SK-N-SH treated with all-trans-retinoic acid at 6 μM for 48 hours (cell line): ENCODE data around the gene TTC28.

Source experiments
- ATAC-seq: fragments of 200-7000 bp; cut with Tn5 transposase; 3 replicates; pipeline ENCODE4 v1.9.1; 2020; ENCODE audit warnings: mild to moderate bottlenecking, moderate library complexity
- ARNTL ChIP-seq: fragments of 450-650 bp; formaldehyde crosslinking; IDR thresholded peaks from 2 replicates; pipeline ENCODE4 v1.5.0; 2020; ENCODE audit warnings: low read depth, mild to moderate bottlenecking, moderate library complexity, borderline replicate concordance
- BACH2 ChIP-seq: fragments of 250-450 bp; sonication (Bioruptor Pico); IDR thresholded peaks from 2 replicates; pipeline ENCODE4 v1.9.0; 2021; ENCODE audit warnings: mild to moderate bottlenecking, borderline replicate concordance
- CREB5 ChIP-seq: fragments of 250-450 bp; sonication (Bioruptor Pico); IDR thresholded peaks from 2 replicates; pipeline ENCODE4 v1.5.1; 2020; ENCODE audit warnings: low read depth, mild to moderate bottlenecking, moderate library complexity
- CSDC2 ChIP-seq: fragments of 250-450 bp; sonication (Bioruptor Pico); IDR thresholded peaks from 2 replicates; pipeline ENCODE4 v1.5.0; 2020; ENCODE audit warnings: mild to moderate bottlenecking, moderate library complexity
- CSRNP3 ChIP-seq: fragments of 250-450 bp; sonication (Bioruptor Pico); IDR thresholded peaks from 2 replicates; pipeline ENCODE4 v1.5.1; 2021; ENCODE audit warnings: mild to moderate bottlenecking, moderate library complexity
- ESRRG ChIP-seq: fragments of 250-450 bp; sonication (Bioruptor Pico); IDR thresholded peaks from 2 replicates; pipeline ENCODE4 v1.6.1; 2021; ENCODE audit warnings: mild to moderate bottlenecking
- GLIS3 ChIP-seq: fragments of 250-450 bp; sonication (Bioruptor Pico); IDR thresholded peaks from 2 replicates; pipeline ENCODE4 v1.5.0; 2020; ENCODE audit warnings: mild to moderate bottlenecking, moderate library complexity
- ISL1 ChIP-seq: fragments of 250-450 bp; sonication (Bioruptor Pico); IDR thresholded peaks from 2 replicates; pipeline ENCODE4 v2.1.2; 2022; ENCODE audit warnings: mild to moderate bottlenecking, moderate library complexity
- OSR1 ChIP-seq: fragments of 250-450 bp; sonication (Bioruptor Pico); IDR thresholded peaks from 2 replicates; pipeline ENCODE4 v1.8.0; 2022; ENCODE audit warnings: moderate library complexity, mild to moderate bottlenecking, inconsistent platforms
- PATZ1 ChIP-seq: fragments of 250-450 bp; sonication (Bioruptor Pico); IDR thresholded peaks from 2 replicates; pipeline ENCODE4 v1.8.0; 2020; ENCODE audit warnings: mild to moderate bottlenecking, moderate library complexity, borderline replicate concordance
- POU6F1 ChIP-seq: fragments of 250-450 bp; sonication (Bioruptor Pico); IDR thresholded peaks from 2 replicates; pipeline ENCODE4 v1.8.0; 2021; ENCODE audit warnings: low read depth, mild to moderate bottlenecking, moderate library complexity, borderline replicate concordance
- PPARA ChIP-seq: fragments of 250-450 bp; sonication (Bioruptor Pico); IDR thresholded peaks from 2 replicates; pipeline ENCODE4 v1.5.0; 2020; ENCODE audit warnings: mild to moderate bottlenecking, borderline replicate concordance
- RARB ChIP-seq: fragments of 250-450 bp; sonication (Bioruptor Pico); IDR thresholded peaks from 2 replicates; pipeline ENCODE4 v1.8.0; 2021; ENCODE audit warnings: mild to moderate bottlenecking, moderate library complexity
- SNAI2 ChIP-seq: fragments of 250-450 bp; sonication (Bioruptor Pico); IDR thresholded peaks from 2 replicates; pipeline ENCODE4 v1.5.0; 2020; ENCODE audit warnings: mild to moderate bottlenecking, moderate library complexity
- TCF4 ChIP-seq: fragments of 250-450 bp; sonication (Bioruptor Pico); IDR thresholded peaks from 2 replicates; pipeline ENCODE4 v1.8.0; 2021; ENCODE audit warnings: mild to moderate bottlenecking, moderate library complexity, borderline replicate concordance
- TOX ChIP-seq: fragments of 250-450 bp; sonication (Bioruptor Pico); IDR thresholded peaks from 2 replicates; pipeline ENCODE4 v1.8.0; 2021; ENCODE audit warnings: mild to moderate bottlenecking, moderate library complexity, borderline replicate concordance
- TSHZ2 ChIP-seq: fragments of 250-450 bp; sonication (Bioruptor Pico); IDR thresholded peaks from 2 replicates; pipeline ENCODE4 v1.5.0; 2020; ENCODE audit warnings: mild to moderate bottlenecking, moderate library complexity
- ZC3H10 ChIP-seq: fragments of 250-450 bp; sonication (Bioruptor Pico); IDR thresholded peaks from 2 replicates; pipeline ENCODE4 v1.5.1; 2021; ENCODE audit warnings: mild to moderate bottlenecking, moderate library complexity
- ZNF565 ChIP-seq: fragments of 450-650 bp; formaldehyde crosslinking; conservative IDR thresholded peaks from 2 replicates; pipeline ENCODE4 v1.5.0; 2020; ENCODE audit warnings: low read depth, mild to moderate bottlenecking, moderate library complexity
- ZNF70 ChIP-seq: fragments of 450-650 bp; formaldehyde crosslinking; IDR thresholded peaks from 2 replicates; pipeline ENCODE4 v1.5.0; 2020; ENCODE audit warnings: mild to moderate bottlenecking, moderate library complexity

Gene TTC28

GRCh38 chr22:28639321-28639720, 40.3 kb downstream of the TTC28 start (continued):
- no peak for TF ChIP-seq PPARA (CRISPR knock-in tag)
- no peak for TF ChIP-seq ARNTL (CRISPR knock-in tag)
- TF ChIP-seq OSR1 (CRISPR knock-in tag), result no peak
- no peak for TF ChIP-seq PATZ1 (CRISPR knock-in tag)
- TF ChIP-seq TOX (CRISPR knock-in tag), result no peak
- TF ChIP-seq TCF4 (CRISPR knock-in tag), result no peak

- TF ChIP-seq PPARA (CRISPR knock-in tag), result no peak
- no peak for TF ChIP-seq GLIS3 (CRISPR knock-in tag)
- TF ChIP-seq ZNF70 (CRISPR knock-in tag), result no peak
- TF ChIP-seq ISL1 (CRISPR knock-in tag), result no peak
- TF ChIP-seq CSRNP3 (CRISPR knock-in tag), result no peak
- TF ChIP-seq ZNF565 (CRISPR knock-in tag), result no peak
- no peak for TF ChIP-seq CREB5
- TF ChIP-seq TCF4 (CRISPR knock-in tag), result no peak
- no peak for TF ChIP-seq POU6F1 (CRISPR knock-in tag)
- TF ChIP-seq SNAI2 (CRISPR knock-in tag), result no peak
- no peak for TF ChIP-seq CSDC2 (CRISPR knock-in tag)
- no peak for TF ChIP-seq ARNTL (CRISPR knock-in tag)
- TF ChIP-seq TSHZ2 (CRISPR knock-in tag), result no peak
- no peak for TF ChIP-seq OSR1 (CRISPR knock-in tag)
- TF ChIP-seq ESRRG, result no peak
- no peak for TF ChIP-seq ZC3H10 (CRISPR knock-in tag)
- no peak for TF ChIP-seq RARB (CRISPR knock-in tag)
- no peak for TF ChIP-seq BACH2 (CRISPR knock-in tag)
- no peak for ATAC-seq
Measured at GRCh38 chr22:28637225-28637624, 42.4 kb downstream of the TTC28 start.

GRCh38 chr22:28630177-28630574, 49.5 kb downstream of the TTC28 start:
- no peak for TF ChIP-seq BACH2 (CRISPR knock-in tag)
- no peak for TF ChIP-seq ZNF565 (CRISPR knock-in tag)
- no peak for TF ChIP-seq OSR1 (CRISPR knock-in tag)
- TF ChIP-seq GLIS3 (CRISPR knock-in tag), result no peak

More at GRCh38 chr22:28630177-28630574, 49.5 kb downstream of the TTC28 start:
- no peak for ATAC-seq
